Neutrophil (primary cell): Measurements from ENCODE around the gene RTN4RL1.

Experiments
- H3K27ac ChIP-seq: fragments of 200-600 bp; sonication (generic); 2 replicates; pipeline ENCODE4 v1.5.1; 2016; ENCODE audit warnings: mild to moderate bottlenecking, moderate library complexity
- H3K27me3 ChIP-seq: fragments of 200-600 bp; sonication (generic); 2 replicates; pipeline ENCODE4 v1.6.0; 2016; ENCODE audit warnings: mild to moderate bottlenecking
- H3K36me3 ChIP-seq: fragments of 200-600 bp; sonication (generic); 2 replicates; pipeline ENCODE4 v1.5.1; 2017
- H3K4me1 ChIP-seq, 2 experiments: fragments of 200-600 bp in 1 of 2; sonication (generic) in 1 of 2; 1 replicate in 1 of 2; 2 replicates in 1 of 2; pipeline versions ENCODE4 v1.5.1 to v1.6.1; 2013 to 2016; ENCODE audit warnings: low read depth in 1 of 2, low read length in 1 of 2, mild to moderate bottlenecking in 1 of 2, moderate library complexity in 1 of 2; ENCODE audit not compliant: control insufficient read depth in 1 of 2, insufficient read depth in 1 of 2
- H3K4me3 ChIP-seq, 2 experiments: fragments of 200-600 bp in 1 of 2; sonication (generic) in 1 of 2; 1 replicate in 1 of 2; 2 replicates in 1 of 2; pipeline ENCODE4 v1.5.1; 2013 to 2016; ENCODE audit warnings: low read depth in 1 of 2, low read length in 1 of 2, mild to moderate bottlenecking in 1 of 2, moderate library complexity in 1 of 2
- H3K9me3 ChIP-seq: fragments of 200-600 bp; sonication (generic); 2 replicates; pipeline ENCODE4 v1.5.1; 2016
- CTCF ChIP-seq: fragments of 200-600 bp; sonication (generic); IDR thresholded peaks from 2 replicates; pipeline ENCODE4 v1.5.1; 2016; ENCODE audit warnings: antibody characterized with exemption

RTN4RL1 gene

GRCh38 chr17:2061441-2061958 lies 36.4 kb upstream of the RTN4RL1 start:
- no peak for TF ChIP-seq CTCF
- peaks cover 42% of the 10 kb centered on the region for H3K36me3 ChIP-seq

GRCh38 chr17:2060681-2061440 lies 35.7 kb upstream of the RTN4RL1 start:
- peaks cover 36% of the 10 kb centered on the region for H3K36me3 ChIP-seq
- no peak for TF ChIP-seq CTCF
- no peaks in the 10 kb centered on the region for H3K9me3 ChIP-seq
- peaks cover 28% of the 10 kb centered on the region for H3K27me3 ChIP-seq
- no peak overlapping the region for H3K4me3 ChIP-seq
- H3K4me1 ChIP-seq: peaks cover 45 to 53% of the 10 kb centered on the region in 2 experiments
- H3K27ac ChIP-seq: no peak overlapping the region

More at GRCh38 chr17:2061441-2061958, 36.4 kb upstream of the RTN4RL1 start:
- Histone ChIP-seq H3K4me3 (no peak overlapping the region), H3K27me3 (peaks cover 22% of the 10 kb centered on the region), H3K4me1 (peaks cover 40 to 47% of the 10 kb centered on the region in 2 experiments), H3K9me3 (no peaks in the 10 kb centered on the region), H3K27ac (no peak overlapping the region)

DNA sequence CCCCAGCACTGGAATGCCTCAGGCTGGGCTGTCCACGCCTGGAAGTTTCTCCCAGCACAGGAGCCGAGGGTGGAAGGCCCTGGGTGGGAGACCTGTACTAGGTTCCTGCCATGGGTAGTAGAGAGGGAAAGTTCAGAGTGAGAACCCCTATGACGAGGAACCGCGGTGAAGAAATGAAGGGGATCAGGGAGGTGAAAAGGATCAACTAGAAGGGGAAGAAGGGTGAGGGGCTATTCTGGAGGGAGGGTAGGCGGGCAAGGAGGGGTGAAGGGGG lies 35.2 kb upstream of the RTN4RL1 start:
- H3K4me3 ChIP-seq: no peak overlapping the region
- peaks cover 30% of the 10 kb centered on the region for H3K36me3 ChIP-seq
- no peak for TF ChIP-seq CTCF
- peaks cover 34% of the 10 kb centered on the region for H3K27me3 ChIP-seq
- peaks cover 49 to 59% of the 10 kb centered on the region in 2 experiments for H3K4me1 ChIP-seq
- H3K9me3 ChIP-seq: no peaks in the 10 kb centered on the region
- peak overlapping the region; percentile 83 for H3K27ac ChIP-seq

- H3K4me3 ChIP-seq: peak overlapping the region; percentile 65 to 85
- H3K27me3 ChIP-seq: peaks cover 39% of the 10 kb centered on the region
- TF ChIP-seq CTCF: no peak
- H3K9me3 ChIP-seq: no peaks in the 10 kb centered on the region
- H3K36me3 ChIP-seq: peaks cover 25% of the 10 kb centered on the region
- peak overlapping the region; percentile 83 for H3K27ac ChIP-seq
- H3K4me1 ChIP-seq: peaks cover 53 to 64% of the 10 kb centered on the region in 2 experiments
Measured at GRCh38 chr17:2059547-2060384, 34.6 kb upstream of the RTN4RL1 start.

DNA sequence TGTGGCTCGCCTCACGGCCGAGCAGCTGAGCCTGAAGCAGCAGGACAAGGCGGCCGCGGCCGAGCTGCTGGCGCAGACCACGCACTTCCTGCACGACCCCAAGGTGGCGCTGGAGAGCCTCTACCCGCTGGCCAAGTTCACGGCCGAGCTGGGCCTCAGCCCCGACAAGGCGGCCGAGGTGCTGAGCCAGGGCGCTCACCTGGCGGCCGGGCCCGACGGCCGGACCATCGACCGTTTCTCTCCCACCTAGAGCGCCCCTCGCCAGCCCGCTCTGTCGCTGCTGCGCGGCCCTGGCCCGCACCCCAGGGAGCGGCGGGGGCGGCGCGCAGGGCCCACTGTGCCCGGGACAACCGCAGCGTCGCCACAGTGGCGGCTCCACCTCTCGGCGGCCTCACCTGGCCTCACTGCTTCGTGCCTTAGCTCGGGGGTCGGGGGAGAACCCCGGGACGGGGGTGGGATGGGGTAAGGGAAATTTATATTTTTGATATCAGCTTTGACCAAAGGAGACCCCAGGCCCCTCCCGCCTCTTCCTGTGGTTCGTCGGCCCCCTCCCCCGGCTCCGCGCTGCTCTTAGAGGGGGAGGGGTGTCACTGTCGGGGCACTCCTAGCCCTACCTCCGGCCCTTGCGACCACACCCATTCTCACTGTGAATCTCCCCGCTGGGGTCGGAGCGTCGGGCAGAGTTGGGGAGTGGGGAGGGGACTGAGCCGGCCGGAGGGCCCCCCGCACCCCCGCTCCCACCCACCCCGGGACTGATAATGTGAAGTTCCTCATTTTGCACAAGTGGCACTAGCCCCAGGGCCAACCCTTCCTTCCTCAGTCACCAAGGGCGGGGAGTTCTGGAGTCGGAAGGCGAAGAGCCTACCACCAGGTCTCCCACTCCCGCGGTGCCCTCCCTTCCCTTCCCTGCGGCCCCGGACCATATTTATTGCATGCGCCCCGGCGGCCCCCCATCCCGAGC lies 33.7 kb upstream of the RTN4RL1 start:
- Histone ChIP-seq H3K4me3 (peak overlapping the region; percentile 65 to 85), H3K9me3 (no peaks in the 10 kb centered on the region), H3K27ac (peak overlapping the region; percentile 83), H3K36me3 (peaks cover 19% of the 10 kb centered on the region), H3K27me3 (peaks cover 48% of the 10 kb centered on the region), H3K4me1 (peaks cover 60 to 73% of the 10 kb centered on the region in 2 experiments)
- TF ChIP-seq CTCF: peak; percentile 93
